CD4-positive, alpha-beta T cell treated with Interleukin-10 for 1 hour (primary cell): Measurements from ENCODE around the gene ZNF618.

ENCODE experiments used
- DNase-seq: peaks from one replicate; pipeline ENCODE4 v3.0.0-alpha.2; 2020

The ZNF618 gene

GRCh38 chr9:113912816-113913215 lies 36.7 kb downstream of the ZNF618 start:
- no peak for DNase-seq

- DNase-seq: no peak
Observed at GRCh38 chr9:113913426-113914195, 37.5 kb downstream of the ZNF618 start.

- no peak for DNase-seq
Observed at GRCh38 chr9:113914517-113914916, 38.4 kb downstream of the ZNF618 start.

- no peak for DNase-seq
Observed at GRCh38 chr9:113915817-113916434, 39.8 kb downstream of the ZNF618 start.

- DNase-seq: no peak
Observed at GRCh38 chr9:113916931-113917330, 40.8 kb downstream of the ZNF618 start.

- DNase-seq: no peak
Observed at GRCh38 chr9:113918697-113919350, 42.7 kb downstream of the ZNF618 start.

GRCh38 chr9:113919382-113919781 lies 43.3 kb downstream of the ZNF618 start:
- no peak for DNase-seq

- DNase-seq: no peak
Observed at GRCh38 chr9:113919871-113920270, 43.8 kb downstream of the ZNF618 start.

GRCh38 chr9:113920872-113921271 lies 44.8 kb downstream of the ZNF618 start:
- DNase-seq: no peak

GRCh38 chr9:113921396-113921925 lies 45.4 kb downstream of the ZNF618 start:
- DNase-seq: no peak

- no peak for DNase-seq
Observed at GRCh38 chr9:113922160-113922559, 46.1 kb downstream of the ZNF618 start.

GRCh38 chr9:113926211-113926610 lies 50.1 kb downstream of the ZNF618 start:
- DNase-seq: no peak

GRCh38 chr9:113927277-113927676 lies 51.2 kb downstream of the ZNF618 start:
- no peak for DNase-seq

GRCh38 chr9:113928269-113928668 lies 52.2 kb downstream of the ZNF618 start:
- no peak for DNase-seq

- DNase-seq: no peak
Observed at GRCh38 chr9:113929634-113930389, 53.7 kb downstream of the ZNF618 start.

GRCh38 chr9:113930390-113930783 lies 54.3 kb downstream of the ZNF618 start:
- no peak for DNase-seq

GRCh38 chr9:113931140-113931539 lies 55.0 kb downstream of the ZNF618 start:
- DNase-seq: no peak

GRCh38 chr9:113931777-113932176 lies 55.7 kb downstream of the ZNF618 start:
- no peak for DNase-seq

GRCh38 chr9:113932906-113933584 lies 56.9 kb downstream of the ZNF618 start:
- no peak for DNase-seq

GRCh38 chr9:113933671-113934070 lies 57.6 kb downstream of the ZNF618 start:
- DNase-seq: no peak

- DNase-seq: no peak
Observed at GRCh38 chr9:113934167-113934828, 58.2 kb downstream of the ZNF618 start.
